Natural killer cell (primary cell): ENCODE results near the gene ABR. TPM values are rescaled to one million over a fixed set of nuclear protein-coding genes. Genes with fewer than 3 reads are reported as not detected.
"Not testable (repeated sequence)": the region's sequence is repeated elsewhere in the genome, so short reads cannot be mapped to it uniquely, and the experiment has no call there.

Experiments
- ATAC-seq, 3 donors: fragments of 150-1000 bp in 2 of 3; fragments of 200-7000 bp in 1 of 3; cut with Tn5 transposase; 1 replicate in 1 of 3; 2 replicates in 2 of 3; pipeline ENCODE4 v1.10.0; 2021; ENCODE audit warnings: mild to moderate bottlenecking in 2 of 3, moderate library complexity in 2 of 3
- DNase-seq, 2 donors: peaks; one replicate each; pipeline versions ENCODE4 v3.0.0 to v3.0.0-alpha.2; 2013 to 2021; ENCODE audit warnings: mixed read lengths in 1 of 2
- H3K27ac ChIP-seq: one replicate; pipeline ENCODE4 v1.5.1; 2013; ENCODE audit warnings: mild to moderate bottlenecking, low read length
- H3K27me3 ChIP-seq: one replicate; pipeline ENCODE4 v1.6.1; 2013; ENCODE audit warnings: low read length; ENCODE audit not compliant: control insufficient read depth, insufficient read depth
- H3K36me3 ChIP-seq: one replicate; pipeline ENCODE4 v1.6.1; 2013; ENCODE audit warnings: low read length; ENCODE audit not compliant: control insufficient read depth, insufficient read depth
- H3K4me1 ChIP-seq: one replicate; pipeline ENCODE4 v1.6.1; 2013; ENCODE audit warnings: low read length; ENCODE audit not compliant: control insufficient read depth, insufficient read depth
- H3K4me3 ChIP-seq: one replicate; pipeline ENCODE4 v1.5.1; 2013; ENCODE audit warnings: low read length
- H3K9me3 ChIP-seq: one replicate; pipeline ENCODE4 v1.6.1; 2013; ENCODE audit warnings: low read length; ENCODE audit not compliant: control insufficient read depth, insufficient read depth
- H3K27ac Mint-ChIP-seq, 2 donors: one replicate each; pipeline ENCODE4 v1.8.0; 2022; ENCODE audit warnings: mild to moderate bottlenecking in 2 of 2, mixed read lengths in 2 of 2, moderate library complexity in 1 of 2
- H3K27me3 Mint-ChIP-seq, 2 donors: one replicate each; pipeline ENCODE4 v1.8.0; 2022; ENCODE audit warnings: low read depth in 2 of 2, mixed read lengths in 2 of 2
- H3K36me3 Mint-ChIP-seq: one replicate; pipeline ENCODE4 v1.8.0; 2022; ENCODE audit warnings: mixed read lengths
- H3K4me1 Mint-ChIP-seq, 2 donors: one replicate each; pipeline ENCODE4 v1.8.0; 2022; ENCODE audit warnings: mixed read lengths in 2 of 2
- H3K4me3 Mint-ChIP-seq: one replicate; pipeline ENCODE4 v1.8.0; 2022; ENCODE audit warnings: mild to moderate bottlenecking, moderate library complexity, mixed read lengths
- H3K9me3 Mint-ChIP-seq, 2 donors: one replicate each; pipeline ENCODE4 v1.8.0; 2022; ENCODE audit warnings: mixed read lengths in 2 of 2
- WGBS: methylation state at CpG from one replicate; pipeline ENCODE4 v1.1.7; 2013; ENCODE audit warnings: missing lambda C conversion rate; ENCODE audit not compliant: insufficient coverage; 5-methylcytosine and 5-hydroxymethylcytosine counted together
- intact Hi-C: fragments of 100-400 bp; cut with micrococcal nuclease; formaldehyde crosslinking; loops from one replicate; pipeline ENCODE4 v1.14.2; 2022
- total RNA-seq, 4 donors: library from RNA; stranded (reverse); fragments of 120-200 nt in 1 of 4; gene quantifications; one replicate each; pipeline versions ENCODE4 v1.2.3 to v1.2.4, GENCODE V29; 2013 to 2022
- TF ChIP-seq, protein P1 (sequence below): fragments of 200-600 bp; IDR thresholded peaks from one replicate; pipeline ENCODE4 v1.8.0; 2022; ENCODE audit warnings: antibody characterized with exemption

Gene ABR
- total RNA-seq, 3 donors from 2014 or later (not counting 1 experiment from before 2014, with no cell fraction given): 155 to 215 (median 163) TPM

GRCh38 chr17:1153795-1154546, 25.8 kb downstream of the ABR start:
- Mint-ChIP-seq H3K4me3 (no peak overlapping the region), H3K36me3 (no peaks in the 10 kb centered on the region), H3K27me3 (no peaks in the 10 kb centered on the region), H3K9me3 (no peaks in the 10 kb centered on the region), H3K4me1 (peaks cover 4 to 5% of the 10 kb centered on the region in 2 donors), H3K27ac (no peak overlapping the region)
- intact Hi-C loops: no loop called here
- DNase-seq (no peak), ATAC-seq (no peak)
- no peaks in the 10 kb centered on the region for H3K4me1 ChIP-seq
- 90% methylated on average over 30 of the region's 30 CpGs for WGBS
- peaks cover 15% of the 10 kb centered on the region for H3K36me3 ChIP-seq
- no peaks in the 10 kb centered on the region for H3K27me3 ChIP-seq
- H3K9me3 ChIP-seq: no peaks in the 10 kb centered on the region
- TF ChIP-seq, protein P1, sequence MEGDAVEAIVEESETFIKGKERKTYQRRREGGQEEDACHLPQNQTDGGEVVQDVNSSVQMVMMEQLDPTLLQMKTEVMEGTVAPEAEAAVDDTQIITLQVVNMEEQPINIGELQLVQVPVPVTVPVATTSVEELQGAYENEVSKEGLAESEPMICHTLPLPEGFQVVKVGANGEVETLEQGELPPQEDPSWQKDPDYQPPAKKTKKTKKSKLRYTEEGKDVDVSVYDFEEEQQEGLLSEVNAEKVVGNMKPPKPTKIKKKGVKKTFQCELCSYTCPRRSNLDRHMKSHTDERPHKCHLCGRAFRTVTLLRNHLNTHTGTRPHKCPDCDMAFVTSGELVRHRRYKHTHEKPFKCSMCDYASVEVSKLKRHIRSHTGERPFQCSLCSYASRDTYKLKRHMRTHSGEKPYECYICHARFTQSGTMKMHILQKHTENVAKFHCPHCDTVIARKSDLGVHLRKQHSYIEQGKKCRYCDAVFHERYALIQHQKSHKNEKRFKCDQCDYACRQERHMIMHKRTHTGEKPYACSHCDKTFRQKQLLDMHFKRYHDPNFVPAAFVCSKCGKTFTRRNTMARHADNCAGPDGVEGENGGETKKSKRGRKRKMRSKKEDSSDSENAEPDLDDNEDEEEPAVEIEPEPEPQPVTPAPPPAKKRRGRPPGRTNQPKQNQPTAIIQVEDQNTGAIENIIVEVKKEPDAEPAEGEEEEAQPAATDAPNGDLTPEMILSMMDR: no peak
- H3K27ac ChIP-seq: no peak overlapping the region
- H3K4me3 ChIP-seq: no peak overlapping the region

DNA sequence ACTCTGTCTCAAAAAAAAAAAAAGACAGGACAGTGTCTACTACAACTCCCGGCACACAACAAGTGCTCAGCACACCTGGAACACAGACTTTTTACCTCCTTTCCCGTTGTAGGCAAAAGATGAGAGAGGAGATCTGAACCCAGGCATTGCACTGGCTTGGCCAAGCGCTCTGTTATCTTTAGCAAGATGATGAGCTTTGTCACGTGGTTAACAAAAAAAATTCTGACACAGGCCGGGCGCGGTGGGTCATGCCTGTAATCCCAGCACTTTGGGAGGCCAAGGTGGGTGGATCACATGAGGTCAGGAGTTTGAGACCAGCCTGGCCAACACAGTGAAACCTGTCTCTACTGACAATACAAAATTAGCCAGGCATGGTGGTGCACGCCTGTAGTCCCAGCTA, 27.2 kb downstream of the ABR start:
- H3K27ac Mint-ChIP-seq, H3K4me1 Mint-ChIP-seq, H3K4me1 ChIP-seq, H3K4me3 Mint-ChIP-seq, DNase-seq, H3K9me3 Mint-ChIP-seq, H3K36me3 Mint-ChIP-seq, H3K4me3 ChIP-seq, H3K27me3 ChIP-seq, intact Hi-C loops, H3K27ac ChIP-seq, H3K27me3 Mint-ChIP-seq, ATAC-seq, H3K9me3 ChIP-seq: not testable (repeated sequence)
- H3K36me3 ChIP-seq: peaks cover 13% of the 10 kb centered on the region
- 71% methylated on average over 8 of the region's 8 CpGs for WGBS

- Mint-ChIP-seq H3K27me3 (no peaks in the 10 kb centered on the region), H3K9me3 (no peaks in the 10 kb centered on the region), H3K27ac (no peak overlapping the region), H3K36me3 (no peaks in the 10 kb centered on the region), H3K4me3 (no peak overlapping the region), H3K4me1 (peaks cover 9 to 10% of the 10 kb centered on the region in 2 donors)
- DNase-seq (no peak), ATAC-seq (no peak)
- no peaks in the 10 kb centered on the region for H3K27me3 ChIP-seq
- TF ChIP-seq, protein P1: no peak
- H3K4me3 ChIP-seq: no peak overlapping the region
- 75% methylated on average over 9 of the region's 12 CpGs for WGBS
- no peak overlapping the region for H3K27ac ChIP-seq
- peaks cover 13% of the 10 kb centered on the region for H3K36me3 ChIP-seq
- H3K9me3 ChIP-seq: peaks cover 3% of the 10 kb centered on the region
- no peaks in the 10 kb centered on the region for H3K4me1 ChIP-seq
- intact Hi-C loops: no loop called here
Measured at GRCh38 chr17:1150863-1151600, 28.7 kb downstream of the ABR start.

- ATAC-seq (no peak), DNase-seq (no peak)
- Histone ChIP-seq H3K4me1 (no peaks in the 10 kb centered on the region), H3K36me3 (peaks cover 13% of the 10 kb centered on the region), H3K4me3 (no peak overlapping the region), H3K27me3 (no peaks in the 10 kb centered on the region), H3K27ac (no peak overlapping the region), H3K9me3 (peaks cover 3% of the 10 kb centered on the region)
- H3K9me3 Mint-ChIP-seq: no peaks in the 10 kb centered on the region
- H3K36me3 Mint-ChIP-seq: no peaks in the 10 kb centered on the region
- WGBS: 91% methylated on average over 13 of the region's 13 CpGs
- H3K27me3 Mint-ChIP-seq: no peaks in the 10 kb centered on the region
- no peak overlapping the region for H3K27ac Mint-ChIP-seq
- H3K4me1 Mint-ChIP-seq: peaks cover 9 to 10% of the 10 kb centered on the region in 2 donors
- no peak overlapping the region for H3K4me3 Mint-ChIP-seq
- TF ChIP-seq, protein P1: no peak
- intact Hi-C loops: no loop called here
Measured at GRCh38 chr17:1149869-1150268, 29.9 kb downstream of the ABR start.
